Omental fat pad (tissue), 4 donors: ENCODE measurements around the gene PRKRA. TPM values are rescaled to one million over a fixed set of nuclear protein-coding genes. Genes with fewer than 3 reads are reported as not detected.

Experiments
- ATAC-seq: fragments of 150-250 bp; one replicate; pipeline ENCODE4 v1.9.1; 2016; ENCODE audit warnings: mild to moderate bottlenecking, moderate library complexity; ENCODE audit not compliant: low FRiP score
- DNase-seq: peaks from one replicate; pipeline ENCODE4 v3.0.0-alpha.2; 2019; ENCODE audit warnings: low spot score
- CTCF ChIP-seq, 3 donors: fragments of 450-650 bp; IDR thresholded peaks; one replicate each; pipeline ENCODE4 v1.5.1; 2016 to 2017; ENCODE audit warnings: antibody characterized with exemption in 3 of 3, mild to moderate bottlenecking in 3 of 3, moderate library complexity in 2 of 3
- total RNA-seq, 4 donors: library from RNA; depleted of rRNA; stranded (reverse); fragments of >200 nt; gene quantifications; one replicate each; pipeline ENCODE4 v1.1.0, GENCODE V29; 2016

The PRKRA gene
- total RNA-seq, 4 donors from 2014 or later, result 50.7 to 67.4 (median 60.4) TPM

- no peak for ATAC-seq
- TF ChIP-seq CTCF (IDR thresholded peaks at IDR 0.05), result no peak
- DNase-seq, result no peak
Observed at GRCh38 chr2:178469219-178469849, 18.4 kb upstream of the PRKRA start.

- TF ChIP-seq CTCF (IDR thresholded peaks at IDR 0.05), result no peak
- DNase-seq (no peak), ATAC-seq (no peak)
Observed at GRCh38 chr2:178457390-178457886, 6.5 kb upstream of the PRKRA start.

- ATAC-seq (no peak), DNase-seq (no peak)
- no peak for TF ChIP-seq CTCF (IDR thresholded peaks at IDR 0.05)
Observed at GRCh38 chr2:178455947-178456346, 5.0 kb upstream of the PRKRA start.

- TF ChIP-seq CTCF (IDR thresholded peaks at IDR 0.05), result no peak
- DNase-seq (no peak), ATAC-seq (no peak)
Observed at GRCh38 chr2:178452870-178453269, 1.9 kb upstream of the PRKRA start.

- no peak for ATAC-seq
- no peak for DNase-seq
- no peak for TF ChIP-seq CTCF (IDR thresholded peaks at IDR 0.05)
Observed at GRCh38 chr2:178452334-178452733, 1.4 kb upstream of the PRKRA start.

- no peak for TF ChIP-seq CTCF (IDR thresholded peaks at IDR 0.05)
- DNase-seq (no peak), ATAC-seq (no peak)
Observed at GRCh38 chr2:178450524-178450773, 526 bp downstream of the PRKRA start.

- ATAC-seq (no peak), DNase-seq (no peak)
- no peak for TF ChIP-seq CTCF (IDR thresholded peaks at IDR 0.05)
Observed at GRCh38 chr2:178449700-178450523, 1.1 kb downstream of the PRKRA start.
